Measurements from ENCODE around the gene NXNL1.
A peak's percentile ranks its signal among the peaks of the same experiment; 100 is the strongest.

The NXNL1 gene

DNA sequence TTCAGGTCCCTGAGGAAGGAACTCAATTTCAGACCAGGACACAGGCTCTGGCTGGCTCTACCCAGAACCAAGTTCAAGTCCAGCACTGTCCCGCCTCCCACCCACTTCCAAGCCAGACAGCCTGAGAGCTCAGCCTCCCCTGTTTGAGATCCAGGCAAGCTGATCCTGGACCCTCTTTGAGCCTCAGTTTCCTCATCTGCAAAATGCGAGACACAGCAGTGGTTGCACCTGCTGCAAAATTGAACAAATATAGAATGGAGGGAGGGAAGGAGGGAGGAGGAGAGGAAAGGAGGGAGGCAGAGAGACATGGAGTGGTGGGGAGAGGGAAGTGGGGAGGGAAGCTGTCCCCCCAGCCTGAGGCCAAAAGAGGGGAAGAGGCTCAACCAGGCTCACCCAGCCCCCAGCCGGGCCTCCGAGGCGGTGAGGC, 13.0 kb downstream of the NXNL1 start:
- H3K36me3 ChIP-seq (ENCODE audit: control insufficient read depth, insufficient read depth, low read length) = no peaks in the 10 kb centered on the region
- H3K27me3 ChIP-seq (replicated peaks; ENCODE audit: control insufficient read depth, insufficient read depth, low read length) = no peaks in the 10 kb centered on the region
- TF ChIP-seq, protein P1, sequence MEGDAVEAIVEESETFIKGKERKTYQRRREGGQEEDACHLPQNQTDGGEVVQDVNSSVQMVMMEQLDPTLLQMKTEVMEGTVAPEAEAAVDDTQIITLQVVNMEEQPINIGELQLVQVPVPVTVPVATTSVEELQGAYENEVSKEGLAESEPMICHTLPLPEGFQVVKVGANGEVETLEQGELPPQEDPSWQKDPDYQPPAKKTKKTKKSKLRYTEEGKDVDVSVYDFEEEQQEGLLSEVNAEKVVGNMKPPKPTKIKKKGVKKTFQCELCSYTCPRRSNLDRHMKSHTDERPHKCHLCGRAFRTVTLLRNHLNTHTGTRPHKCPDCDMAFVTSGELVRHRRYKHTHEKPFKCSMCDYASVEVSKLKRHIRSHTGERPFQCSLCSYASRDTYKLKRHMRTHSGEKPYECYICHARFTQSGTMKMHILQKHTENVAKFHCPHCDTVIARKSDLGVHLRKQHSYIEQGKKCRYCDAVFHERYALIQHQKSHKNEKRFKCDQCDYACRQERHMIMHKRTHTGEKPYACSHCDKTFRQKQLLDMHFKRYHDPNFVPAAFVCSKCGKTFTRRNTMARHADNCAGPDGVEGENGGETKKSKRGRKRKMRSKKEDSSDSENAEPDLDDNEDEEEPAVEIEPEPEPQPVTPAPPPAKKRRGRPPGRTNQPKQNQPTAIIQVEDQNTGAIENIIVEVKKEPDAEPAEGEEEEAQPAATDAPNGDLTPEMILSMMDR (IDR thresholded peaks at IDR 0.05; ENCODE audit: insufficient read depth, low read length, poor library complexity, severe bottlenecking) = no peak
- H3K4me3 ChIP-seq (replicated peaks; ENCODE audit: low read depth, low read length) = no peak overlapping the region
- no peak for DNase-seq (ENCODE audit: extremely low read depth, insufficient read length)

DNA sequence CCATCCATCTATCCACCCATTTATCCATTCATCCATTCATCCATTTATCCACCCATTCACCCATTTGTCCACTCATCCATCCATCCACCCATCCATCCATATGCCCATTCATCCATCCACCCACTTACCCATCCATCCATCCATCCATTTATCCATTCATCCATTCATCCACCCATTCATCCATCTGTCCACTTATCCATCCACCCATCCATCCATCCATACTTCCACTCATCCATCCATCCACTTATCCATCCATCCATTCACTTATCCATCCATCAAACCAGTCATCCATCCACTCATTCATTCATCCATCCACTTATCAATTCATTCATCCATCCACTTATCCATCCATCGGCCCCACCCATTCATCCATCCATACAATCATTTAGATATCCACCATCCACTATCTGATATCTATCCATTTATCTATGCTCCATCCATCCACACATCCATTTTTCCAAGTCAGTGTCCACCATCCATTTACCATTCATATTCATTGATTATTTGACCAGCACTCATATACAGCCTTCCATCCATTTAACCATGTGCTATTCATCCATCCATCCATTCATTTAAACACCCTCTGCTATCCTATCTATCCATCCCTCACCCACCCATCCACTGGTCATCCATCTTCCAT, 15.1 kb downstream of the NXNL1 start:
- Histone ChIP-seq H3K27me3 (replicated peaks; ENCODE audit: control insufficient read depth, insufficient read depth, low read length) (no peaks in the 10 kb centered on the region), H3K36me3 (ENCODE audit: control insufficient read depth, insufficient read depth, low read length) (no peaks in the 10 kb centered on the region), H3K4me3 (replicated peaks; ENCODE audit: low read depth, low read length) (no peak overlapping the region)
- TF ChIP-seq, protein P1 (IDR thresholded peaks at IDR 0.05; ENCODE audit: insufficient read depth, low read length, poor library complexity, severe bottlenecking) = no peak
- no peak for DNase-seq (ENCODE audit: extremely low read depth, insufficient read length)

DNA sequence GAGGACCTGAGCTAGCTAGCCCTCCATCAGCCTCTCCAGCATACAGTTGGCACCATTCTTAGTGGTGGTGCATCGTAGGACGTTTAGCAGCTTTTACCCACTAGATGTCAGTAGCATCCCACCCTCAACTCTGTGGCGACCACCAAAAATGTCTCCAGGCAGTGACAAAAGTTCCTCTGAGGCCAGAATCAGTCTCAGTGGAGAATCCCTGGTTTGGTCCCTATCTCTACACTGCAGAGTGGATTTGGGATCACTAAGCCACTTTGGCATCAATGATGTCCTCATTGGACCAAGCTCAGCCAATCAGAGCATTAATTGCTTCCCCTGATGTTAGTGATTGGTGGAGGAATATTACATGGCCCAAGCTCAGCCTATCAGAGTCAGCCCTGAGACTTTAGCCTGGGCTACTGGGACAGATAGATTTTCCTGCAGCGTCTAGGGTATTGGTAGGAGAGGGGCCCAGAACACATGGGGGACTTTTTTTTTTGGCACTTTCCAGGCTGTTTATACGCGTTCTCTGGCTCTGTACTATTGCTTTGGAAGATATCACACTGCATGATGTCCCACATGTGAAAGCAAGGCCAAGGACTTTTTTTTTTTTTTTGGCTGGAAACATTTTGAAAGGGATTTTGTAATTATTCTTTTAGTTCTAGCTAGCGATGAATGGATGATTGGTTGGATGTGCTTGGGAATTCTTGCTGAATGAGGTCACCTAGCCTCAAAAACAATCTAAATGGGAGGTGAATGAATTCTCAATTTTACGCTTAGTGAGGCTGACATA, 19.3 kb downstream of the NXNL1 start:
- H3K36me3 ChIP-seq (ENCODE audit: control insufficient read depth, insufficient read depth, low read length) = no peaks in the 10 kb centered on the region
- no peak for DNase-seq (ENCODE audit: extremely low read depth, insufficient read length)
- TF ChIP-seq, protein P1 (IDR thresholded peaks at IDR 0.05; ENCODE audit: insufficient read depth, low read length, poor library complexity, severe bottlenecking) = peak; percentile 51

DNA sequence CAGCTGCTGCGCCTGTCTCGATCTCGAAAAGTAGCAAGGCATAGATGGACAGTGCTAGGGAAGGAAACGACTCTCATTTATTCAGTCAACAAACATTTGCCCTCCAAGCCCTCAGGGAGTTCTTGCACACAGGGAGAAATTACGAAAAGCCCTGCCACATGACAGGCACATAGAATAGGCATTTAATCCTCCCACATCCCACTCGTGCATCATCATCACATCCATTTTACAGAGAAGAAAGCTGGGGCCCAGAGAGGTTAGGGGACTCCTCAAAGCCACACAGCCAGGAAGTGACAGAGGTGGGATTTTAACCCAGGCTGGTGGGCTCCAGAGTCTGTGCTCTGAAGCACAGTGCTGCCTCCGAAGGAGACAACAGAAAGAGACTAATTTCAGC, 23.9 kb downstream of the NXNL1 start:
- no peak for DNase-seq (ENCODE audit: extremely low read depth, insufficient read length)
- TF ChIP-seq, protein P1 (IDR thresholded peaks at IDR 0.05; ENCODE audit: insufficient read depth, low read length, poor library complexity, severe bottlenecking) = no peak
- H3K36me3 ChIP-seq (ENCODE audit: control insufficient read depth, insufficient read depth, low read length) = no peaks in the 10 kb centered on the region
- no peaks in the 10 kb centered on the region for H3K27me3 ChIP-seq (replicated peaks; ENCODE audit: control insufficient read depth, insufficient read depth, low read length)
- no peak overlapping the region for H3K4me3 ChIP-seq (replicated peaks; ENCODE audit: low read depth, low read length)

More for the DNA sequence above, 19.3 kb downstream of the NXNL1 start:
- H3K4me3 ChIP-seq (replicated peaks; ENCODE audit: low read depth, low read length) = no peak overlapping the region
- H3K27me3 ChIP-seq (replicated peaks; ENCODE audit: control insufficient read depth, insufficient read depth, low read length) = no peaks in the 10 kb centered on the region

DNA sequence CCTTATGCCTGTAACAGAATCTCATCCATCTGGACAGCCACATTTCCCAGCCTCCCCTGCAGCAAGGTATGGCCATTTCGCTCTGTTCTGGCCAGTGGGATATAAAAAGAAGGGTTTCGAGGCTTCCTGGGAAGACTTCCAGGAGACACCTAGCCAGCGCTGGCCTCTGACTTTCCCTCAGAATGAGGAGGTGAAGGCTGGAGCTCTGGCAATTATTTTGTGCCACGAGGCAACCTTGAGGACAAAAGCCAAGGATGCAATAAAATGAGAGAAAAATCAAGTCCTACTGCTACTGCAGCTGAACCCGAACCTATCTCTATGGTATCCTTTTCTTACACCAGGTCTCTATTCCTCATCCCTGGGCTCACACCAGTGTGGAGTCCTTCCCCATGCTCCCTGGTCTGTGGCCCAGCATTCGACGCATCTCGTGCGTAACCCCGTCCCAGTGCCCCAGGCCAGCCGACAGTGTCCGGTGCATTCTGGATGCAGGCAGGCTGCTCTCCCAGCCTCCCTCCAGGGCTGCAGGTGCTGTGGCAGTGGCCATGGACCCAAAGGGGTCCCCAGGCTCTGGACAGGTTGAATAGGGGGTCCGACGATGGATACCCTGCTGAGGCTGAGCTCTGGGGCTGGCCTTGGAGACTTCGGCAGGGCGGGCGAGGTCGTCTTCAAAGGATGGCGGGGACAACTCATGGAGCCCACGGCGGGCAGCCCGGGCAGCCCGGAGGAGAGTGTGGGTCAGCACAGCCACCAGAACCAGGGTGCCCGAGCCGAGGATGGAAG, 24.4 kb downstream of the NXNL1 start:
- Histone ChIP-seq H3K4me3 (replicated peaks; ENCODE audit: low read depth, low read length) (no peak overlapping the region), H3K36me3 (ENCODE audit: control insufficient read depth, insufficient read depth, low read length) (no peaks in the 10 kb centered on the region), H3K27me3 (replicated peaks; ENCODE audit: control insufficient read depth, insufficient read depth, low read length) (no peaks in the 10 kb centered on the region)
- TF ChIP-seq, protein P1 (IDR thresholded peaks at IDR 0.05; ENCODE audit: insufficient read depth, low read length, poor library complexity, severe bottlenecking) = no peak
- no peak for DNase-seq (ENCODE audit: extremely low read depth, insufficient read length)
